ENCODE data around the gene GSKIP.
"Not testable (repeated sequence)": the region's sequence is repeated elsewhere in the genome, so short reads cannot be mapped to it uniquely, and the experiment has no call there.

The GSKIP gene

GRCh38 chr14:96362965-96363750 lies at the start of gene GSKIP, which contains the start of gene ATG2B:
TSS of gene GSKIP (plus strand) at chr14:96363526. CDS start at chr14:96382248, 18,722 bp downstream.
TSS of gene ATG2B (minus strand) at chr14:96363341. CDS start at chr14:96362976, 365 bp downstream.
- DNase-seq, result peak; percentile 96 to 98 (median 96)

- no peak for DNase-seq
Measured at GRCh38 chr14:96316087-96316486, 47.2 kb upstream of the GSKIP start.

- DNase-seq, result no peak
Measured at GRCh38 chr14:96318836-96319235, 44.5 kb upstream of the GSKIP start.

GRCh38 chr14:96320605-96321004 lies 42.7 kb upstream of the GSKIP start:
- DNase-seq, result no peak

GRCh38 chr14:96324219-96324618 lies 39.1 kb upstream of the GSKIP start:
- no peak for DNase-seq

GRCh38 chr14:96338551-96338950 lies 24.8 kb upstream of the GSKIP start:
- DNase-seq, result no peak

GRCh38 chr14:96341323-96341722 lies 22.0 kb upstream of the GSKIP start:
- no peak for DNase-seq

GRCh38 chr14:96345669-96346068 lies 17.7 kb upstream of the GSKIP start:
- DNase-seq, result no peak

- DNase-seq, result not testable (repeated sequence)
Measured at GRCh38 chr14:96347957-96348356, 15.4 kb upstream of the GSKIP start.

GRCh38 chr14:96349286-96350075 lies 13.8 kb upstream of the GSKIP start:
- no peak for DNase-seq

GRCh38 chr14:96351986-96352385 lies 11.3 kb upstream of the GSKIP start:
- no peak for DNase-seq

GRCh38 chr14:96352708-96353107 lies 10.6 kb upstream of the GSKIP start:
- DNase-seq, result no peak

GRCh38 chr14:96354246-96354645 lies 9.1 kb upstream of the GSKIP start:
- DNase-seq, result no peak

GRCh38 chr14:96357216-96357615 lies 6.1 kb upstream of the GSKIP start:
- DNase-seq, result no peak

- no peak for DNase-seq
Measured at GRCh38 chr14:96359959-96360358, 3.4 kb upstream of the GSKIP start.

GRCh38 chr14:96362071-96362964 lies 1.0 kb upstream of the GSKIP start:
- DNase-seq, result peak in 3 of 4 experiments; percentile 5 to 9 (median 6)

GRCh38 chr14:96363751-96364336 lies 518 bp downstream of the GSKIP start:
- DNase-seq, result peak in 3 of 4 experiments; percentile 7 to 32 (median 9)

GRCh38 chr14:96364962-96365361 lies 1.6 kb downstream of the GSKIP start:
- DNase-seq, result no peak

GRCh38 chr14:96368534-96368933 lies 5.2 kb downstream of the GSKIP start:
- no peak for DNase-seq

GRCh38 chr14:96370528-96370927 lies 7.2 kb downstream of the GSKIP start:
- DNase-seq, result no peak

- no peak for DNase-seq
Measured at GRCh38 chr14:96373538-96373937, 10.2 kb downstream of the GSKIP start.

GRCh38 chr14:96376093-96376492 lies 12.8 kb downstream of the GSKIP start:
- DNase-seq, result no peak
